ENCODE measurements around the gene AVPI1.
A peak's percentile ranks its signal among the peaks of the same experiment; 100 is the strongest.

Gene AVPI1

GRCh38 chr10:97714401-97715258 is 27.6 kb upstream of the AVPI1 start (continued):
- no peak for TF ChIP-seq ZBTB1 (tag by site-specific recombination; IDR thresholded peaks at IDR 0.05)
- no peak for TF ChIP-seq ZBTB44 (tag by site-specific recombination; IDR thresholded peaks at IDR 0.05)
- no peak for TF ChIP-seq ZNF677 (tag by site-specific recombination; IDR thresholded peaks at IDR 0.05)
- no peak for TF ChIP-seq ZNF19 (tag by site-specific recombination; IDR thresholded peaks at IDR 0.05; ENCODE audit: low read depth)
- no peak for TF ChIP-seq ZNF610 (tag by site-specific recombination; IDR thresholded peaks at IDR 0.05; ENCODE audit: borderline replicate concordance)
- TF ChIP-seq OVOL3 (tag by site-specific recombination; IDR thresholded peaks at IDR 0.05), result no peak
- no peak for TF ChIP-seq ZNF155 (tag by site-specific recombination; IDR thresholded peaks at IDR 0.05)
- TF ChIP-seq ZNF449 (tag by site-specific recombination; IDR thresholded peaks at IDR 0.05), result no peak
- TF ChIP-seq ZNF214 (tag by site-specific recombination; IDR thresholded peaks at IDR 0.05; ENCODE audit: borderline replicate concordance), result no peak
- no peak for TF ChIP-seq ZBTB10 (tag by site-specific recombination; IDR thresholded peaks at IDR 0.05)
- TF ChIP-seq ZNF600 (tag by site-specific recombination; IDR thresholded peaks at IDR 0.05), result peak; percentile 84
- TF ChIP-seq ZNF292 (tag by site-specific recombination; IDR thresholded peaks at IDR 0.05; ENCODE audit: borderline replicate concordance, low read depth), result no peak
- TF ChIP-seq PRDM2 (tag by site-specific recombination; IDR thresholded peaks at IDR 0.05; ENCODE audit: borderline replicate concordance), result no peak
- TF ChIP-seq SP3 (tag by site-specific recombination; IDR thresholded peaks at IDR 0.05), result peak; percentile 60
- no peak for TF ChIP-seq ZNF704 (tag by site-specific recombination; IDR thresholded peaks at IDR 0.05)
- peak; percentile 71 for TF ChIP-seq ZNF341 (tag by site-specific recombination; IDR thresholded peaks at IDR 0.05; ENCODE audit: low read depth)
- no peak for TF ChIP-seq ZNF184 (tag by site-specific recombination; IDR thresholded peaks at IDR 0.05)
- TF ChIP-seq MYNN (tag by site-specific recombination; IDR thresholded peaks at IDR 0.05; ENCODE audit: borderline replicate concordance), result no peak
- TF ChIP-seq ZNF654 (tag by site-specific recombination; IDR thresholded peaks at IDR 0.05; ENCODE audit: low read depth), result no peak
- no peak for TF ChIP-seq ZNF24 (tag by site-specific recombination; IDR thresholded peaks at IDR 0.05)
- peak; percentile 75 for TF ChIP-seq KLF8 (tag by site-specific recombination; IDR thresholded peaks at IDR 0.05)
- TF ChIP-seq ZNF426 (tag by site-specific recombination; IDR thresholded peaks at IDR 0.05), result no peak
- no peak for TF ChIP-seq YY2 (tag by site-specific recombination; IDR thresholded peaks at IDR 0.05)

All from HEK293 (cell line).